NCI-H2029 (cell line): Measurements from ENCODE around the gene TMEM25.
"Not testable (repeated sequence)": the region's sequence is repeated elsewhere in the genome, so short reads cannot be mapped to it uniquely, and the experiment has no call there.

Experiments
- DNase-seq: peaks from one replicate; lab custom pipeline; 2025; lab: John Stamatoyannopoulos, UW

The TMEM25 gene

GRCh38 chr11:118532091-118532490 lies 1.1 kb downstream of the TMEM25 start:
- no peak for DNase-seq

GRCh38 chr11:118532852-118533768 lies 2.1 kb downstream of the TMEM25 start:
- DNase-seq: no peak

GRCh38 chr11:118533769-118534729 lies 3.1 kb downstream of the TMEM25 start:
- no peak for DNase-seq

GRCh38 chr11:118535261-118535660 lies 4.3 kb downstream of the TMEM25 start:
- DNase-seq: no peak

GRCh38 chr11:118536726-118537125 lies 5.7 kb downstream of the TMEM25 start:
- no peak for DNase-seq

- no peak for DNase-seq
Measured at GRCh38 chr11:118537409-118537980, 6.5 kb downstream of the TMEM25 start.

- no peak for DNase-seq
Measured at GRCh38 chr11:118544010-118544646, 13.1 kb downstream of the TMEM25 start.

GRCh38 chr11:118544647-118545010 lies 13.6 kb downstream of the TMEM25 start:
- no peak for DNase-seq

GRCh38 chr11:118545533-118545932 lies 14.5 kb downstream of the TMEM25 start:
- no peak for DNase-seq

GRCh38 chr11:118547132-118547531 lies 16.1 kb downstream of the TMEM25 start:
- no peak for DNase-seq

- DNase-seq: no peak
Measured at GRCh38 chr11:118552341-118552740, 21.3 kb downstream of the TMEM25 start.

GRCh38 chr11:118560806-118561205 lies 29.8 kb downstream of the TMEM25 start:
- no peak for DNase-seq

- no peak for DNase-seq
Measured at GRCh38 chr11:118565051-118565450, 34.1 kb downstream of the TMEM25 start.

- no peak for DNase-seq
Measured at GRCh38 chr11:118569670-118570069, 38.7 kb downstream of the TMEM25 start.

- DNase-seq: no peak
Measured at GRCh38 chr11:118570787-118571186, 39.8 kb downstream of the TMEM25 start.

- not testable (repeated sequence) for DNase-seq
Measured at GRCh38 chr11:118571701-118572060, 40.7 kb downstream of the TMEM25 start.

GRCh38 chr11:118572061-118572980 lies 41.3 kb downstream of the TMEM25 start, which contains the start of gene ARCN1:
TSS of gene ARCN1 (plus strand) at chr11:118572409. CDS start at chr11:118572548, 139 bp downstream.
- peak; percentile 64 for DNase-seq

GRCh38 chr11:118572981-118573550 lies 42.1 kb downstream of the TMEM25 start:
- no peak for DNase-seq

- DNase-seq: no peak
Measured at GRCh38 chr11:118574636-118575035, 43.6 kb downstream of the TMEM25 start.

- not testable (repeated sequence) for DNase-seq
Measured at GRCh38 chr11:118577995-118578394, 47.0 kb downstream of the TMEM25 start.
